Osteoblast (primary cell): Measurements from ENCODE around the gene CCDC172. TPM values are rescaled to one million over a fixed set of nuclear protein-coding genes. Genes with fewer than 3 reads are reported as not detected.

Experiments used
- DNase-seq: peaks from one replicate; pipeline ENCODE4 v3.0.0; 2011; ENCODE audit warnings: low spot score, mixed read lengths; ENCODE audit not compliant: insufficient read length; ENCODE audit errors: missing footprints
- H2AFZ ChIP-seq: 2 replicates; pipeline ENCODE4 v1.6.0; 2011; ENCODE audit warnings: mild to moderate bottlenecking, low read length
- H3K27ac ChIP-seq: 2 replicates; pipeline ENCODE4 v1.5.1; 2011; ENCODE audit warnings: mild to moderate bottlenecking, low read depth, low read length, moderate library complexity
- H3K27me3 ChIP-seq: 2 replicates; pipeline ENCODE4 v1.6.0; 2012; ENCODE audit warnings: mild to moderate bottlenecking, control low read depth, inconsistent platforms, low read length, moderate library complexity; ENCODE audit not compliant: insufficient read depth
- H3K36me3 ChIP-seq: 2 replicates; pipeline ENCODE4 v1.5.1; 2011; ENCODE audit warnings: mild to moderate bottlenecking, low read length, control low read depth, moderate library complexity; ENCODE audit not compliant: insufficient read depth
- H3K4me1 ChIP-seq: 2 replicates; pipeline ENCODE4 v1.5.1; 2011; ENCODE audit warnings: mild to moderate bottlenecking, low read length, control low read depth, moderate library complexity; ENCODE audit not compliant: insufficient read depth
- H3K4me2 ChIP-seq: 2 replicates; pipeline ENCODE4 v1.6.0; 2011; ENCODE audit warnings: mild to moderate bottlenecking, low read length; ENCODE audit not compliant: insufficient read depth
- H3K4me3 ChIP-seq: fragments of 200-600 bp; sonication (generic); 3 replicates; pipeline ENCODE4 v1.5.1; 2012; ENCODE audit warnings: mild to moderate bottlenecking, low read length, inconsistent platforms; ENCODE audit not compliant: insufficient read depth
- H3K79me2 ChIP-seq: 2 replicates; pipeline ENCODE4 v1.6.0; 2012; ENCODE audit warnings: mild to moderate bottlenecking, low read length, control low read depth, inconsistent platforms; ENCODE audit not compliant: insufficient read depth
- H3K9me3 ChIP-seq: 2 replicates; pipeline ENCODE4 v1.5.1; 2011; ENCODE audit warnings: low read depth, low read length, control low read depth
- H4K20me1 ChIP-seq: 2 replicates; pipeline ENCODE4 v1.6.0; 2012; ENCODE audit warnings: mild to moderate bottlenecking, low read length, control low read depth; ENCODE audit not compliant: insufficient read depth
- total RNA-seq: library from RNA; depleted of rRNA; stranded (reverse); fragments of >200 nt; gene quantifications from 2 replicates; pipeline ENCODE4 v1.2.3, GENCODE V29; 2012
- TF ChIP-seq, protein P1 (sequence below): IDR thresholded peaks from 2 replicates; pipeline ENCODE4 v1.5.1; 2011; ENCODE audit warnings: mild to moderate bottlenecking, low read depth, low read length, moderate library complexity; ENCODE audit errors: extremely low read depth

The CCDC172 gene
- total RNA-seq, 1 donor = not detected

- Histone ChIP-seq H3K27ac (no peak overlapping the region), H3K4me2 (no peak overlapping the region), H2AFZ (no peak overlapping the region), H4K20me1 (no peaks in the 10 kb centered on the region), H3K4me1 (no peaks in the 10 kb centered on the region), H3K79me2 (no peaks in the 10 kb centered on the region), H3K27me3 (no peaks in the 10 kb centered on the region), H3K9me3 (no peaks in the 10 kb centered on the region), H3K4me3 (no peak overlapping the region), H3K36me3 (no peaks in the 10 kb centered on the region)
- TF ChIP-seq, protein P1, sequence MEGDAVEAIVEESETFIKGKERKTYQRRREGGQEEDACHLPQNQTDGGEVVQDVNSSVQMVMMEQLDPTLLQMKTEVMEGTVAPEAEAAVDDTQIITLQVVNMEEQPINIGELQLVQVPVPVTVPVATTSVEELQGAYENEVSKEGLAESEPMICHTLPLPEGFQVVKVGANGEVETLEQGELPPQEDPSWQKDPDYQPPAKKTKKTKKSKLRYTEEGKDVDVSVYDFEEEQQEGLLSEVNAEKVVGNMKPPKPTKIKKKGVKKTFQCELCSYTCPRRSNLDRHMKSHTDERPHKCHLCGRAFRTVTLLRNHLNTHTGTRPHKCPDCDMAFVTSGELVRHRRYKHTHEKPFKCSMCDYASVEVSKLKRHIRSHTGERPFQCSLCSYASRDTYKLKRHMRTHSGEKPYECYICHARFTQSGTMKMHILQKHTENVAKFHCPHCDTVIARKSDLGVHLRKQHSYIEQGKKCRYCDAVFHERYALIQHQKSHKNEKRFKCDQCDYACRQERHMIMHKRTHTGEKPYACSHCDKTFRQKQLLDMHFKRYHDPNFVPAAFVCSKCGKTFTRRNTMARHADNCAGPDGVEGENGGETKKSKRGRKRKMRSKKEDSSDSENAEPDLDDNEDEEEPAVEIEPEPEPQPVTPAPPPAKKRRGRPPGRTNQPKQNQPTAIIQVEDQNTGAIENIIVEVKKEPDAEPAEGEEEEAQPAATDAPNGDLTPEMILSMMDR = no peak
- DNase-seq = no peak
Measured at GRCh38 chr10:116408719-116409118, 84.5 kb downstream of the CCDC172 start.

GRCh38 chr10:116410351-116410750 is 86.1 kb downstream of the CCDC172 start:
- TF ChIP-seq, protein P1 = no peak
- Histone ChIP-seq H3K4me3 (no peak overlapping the region), H2AFZ (no peak overlapping the region), H3K9me3 (no peaks in the 10 kb centered on the region), H3K79me2 (no peaks in the 10 kb centered on the region), H3K36me3 (no peaks in the 10 kb centered on the region), H3K27me3 (no peaks in the 10 kb centered on the region), H3K27ac (no peak overlapping the region), H3K4me2 (no peak overlapping the region), H3K4me1 (no peaks in the 10 kb centered on the region), H4K20me1 (no peaks in the 10 kb centered on the region)
- DNase-seq = no peak

GRCh38 chr10:116417821-116418220 is 93.6 kb downstream of the CCDC172 start:
- TF ChIP-seq, protein P1 = no peak
- H4K20me1 ChIP-seq = no peaks in the 10 kb centered on the region
- no peak overlapping the region for H3K27ac ChIP-seq
- no peaks in the 10 kb centered on the region for H3K27me3 ChIP-seq
- no peaks in the 10 kb centered on the region for H3K4me1 ChIP-seq
- no peak overlapping the region for H3K4me3 ChIP-seq
- no peaks in the 10 kb centered on the region for H3K79me2 ChIP-seq
- H3K36me3 ChIP-seq = no peaks in the 10 kb centered on the region
- DNase-seq = no peak
- no peak overlapping the region for H3K4me2 ChIP-seq
- H3K9me3 ChIP-seq = no peaks in the 10 kb centered on the region
- H2AFZ ChIP-seq = no peak overlapping the region

DNA sequence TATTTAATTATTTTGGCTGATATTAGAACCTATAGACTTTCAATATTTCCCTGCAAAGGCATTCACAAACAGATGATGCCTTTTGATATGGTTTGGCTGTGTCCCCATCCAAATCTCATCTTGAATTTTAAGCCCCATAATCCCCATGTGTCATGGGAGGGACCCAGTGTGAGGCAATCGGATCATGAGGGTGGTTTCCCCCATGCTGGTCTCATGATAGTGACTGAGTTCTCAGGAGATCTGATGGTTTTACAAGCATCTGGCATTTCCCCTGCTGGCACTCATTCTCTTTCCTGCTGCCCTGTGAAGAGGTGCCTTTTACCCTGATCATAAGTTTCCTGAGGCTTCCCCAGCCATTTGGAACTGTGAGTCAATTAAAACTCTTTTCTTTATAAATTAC is 94.1 kb downstream of the CCDC172 start:
- H3K9me3 ChIP-seq = no peaks in the 10 kb centered on the region
- DNase-seq = no peak
- TF ChIP-seq, protein P1 = no peak
- no peaks in the 10 kb centered on the region for H3K27me3 ChIP-seq
- H3K4me2 ChIP-seq = no peak overlapping the region
- no peaks in the 10 kb centered on the region for H3K36me3 ChIP-seq
- no peak overlapping the region for H2AFZ ChIP-seq
- no peaks in the 10 kb centered on the region for H3K79me2 ChIP-seq
- no peak overlapping the region for H3K27ac ChIP-seq
- no peaks in the 10 kb centered on the region for H4K20me1 ChIP-seq
- H3K4me1 ChIP-seq = no peaks in the 10 kb centered on the region
- H3K4me3 ChIP-seq = no peak overlapping the region
